Thyroid gland (tissue), 4 donors: Measurements from ENCODE around the gene MSGN1. TPM values are rescaled to one million over a fixed set of nuclear protein-coding genes. Genes with fewer than 3 reads are reported as not detected.

Experiments
- DNase-seq, 2 donors: peaks; one replicate each; pipeline ENCODE4 v3.0.0-alpha.2; 2019
- H3K27ac ChIP-seq, 3 donors: fragments of 200-600 bp; sonication (generic); 1 replicate in 2 of 3; 2 replicates in 1 of 3; pipeline ENCODE4 v1.5.1; 2016 to 2019; ENCODE audit warnings: mild to moderate bottlenecking in 1 of 3, moderate library complexity in 1 of 3
- H3K27me3 ChIP-seq: fragments of 200-600 bp; sonication (generic); one replicate; pipeline ENCODE4 v1.5.1; 2019
- H3K36me3 ChIP-seq, 2 donors: fragments of 200-600 bp; sonication (generic); one replicate each; pipeline ENCODE4 v1.5.1; 2016 to 2019
- H3K4me1 ChIP-seq, 2 donors: fragments of 200-600 bp; sonication (generic); one replicate each; pipeline ENCODE4 v1.5.1; 2017 to 2019
- H3K4me3 ChIP-seq, 3 donors: fragments of 200-600 bp; sonication (generic); replicated peaks in 1 of 3; 1 replicate in 2 of 3; 2 replicates in 1 of 3; pipeline ENCODE4 v1.5.1; 2016; ENCODE audit warnings: mild to moderate bottlenecking in 1 of 3
- H3K9me3 ChIP-seq: fragments of 200-600 bp; sonication (generic); one replicate; pipeline ENCODE4 v1.5.1; 2017
- CTCF ChIP-seq, 6 experiments: fragments of 200-600 bp in 3 of 6; fragments of 450-650 bp in 3 of 6; sonication (generic) in 3 of 6; IDR thresholded peaks; one replicate each; pipeline ENCODE4 v1.5.1; 2016 to 2019; ENCODE audit warnings: antibody characterized with exemption in 6 of 6, mild to moderate bottlenecking in 2 of 6, inconsistent platforms in 1 of 6, moderate library complexity in 1 of 6
- POLR2A ChIP-seq, 2 donors: fragments of 450-650 bp; IDR thresholded peaks; one replicate each; pipeline ENCODE4 v1.6.1; 2017; ENCODE audit warnings: antibody characterized with exemption in 2 of 2, mild to moderate bottlenecking in 2 of 2, moderate library complexity in 1 of 2
- WGBS, 2 donors: methylation state at CpG; one replicate each; pipeline ENCODE4 v1.1.5; 2017; 5-methylcytosine and 5-hydroxymethylcytosine counted together
- intact Hi-C: fragments of 100-400 bp; cut with DNase I; formaldehyde crosslinking; loops from one replicate; pipeline ENCODE4 v1.15.1; 2023
- total RNA-seq, 4 donors: library from RNA; depleted of rRNA; stranded (reverse); fragments of >200 nt; gene quantifications; one replicate each; pipeline ENCODE4 v1.2.3, GENCODE V29; 2016

The MSGN1 gene
- total RNA-seq, 4 donors from 2014 or later: not detected

GRCh38 chr2:17846676-17847075 is 30.4 kb downstream of the MSGN1 start:
- H3K9me3 ChIP-seq: no peaks in the 10 kb centered on the region
- no peaks in the 10 kb centered on the region for H3K36me3 ChIP-seq
- no peak overlapping the region for H3K27ac ChIP-seq
- no peak overlapping the region for H3K4me3 ChIP-seq
- no peaks in the 10 kb centered on the region for H3K27me3 ChIP-seq
- H3K4me1 ChIP-seq: no peaks in the 10 kb centered on the region
- TF ChIP-seq POLR2A (IDR thresholded peaks at IDR 0.05): no peak
- no peak for TF ChIP-seq CTCF (IDR thresholded peaks at IDR 0.05)
- DNase-seq: no peak
- intact Hi-C loops: no loop called here
- WGBS, 2 donors: 88 to 98% methylated on average over 3 of the region's 3 CpGs

- Histone ChIP-seq H3K4me3 (no peak overlapping the region), H3K27ac (no peak overlapping the region), H3K9me3 (no peaks in the 10 kb centered on the region), H3K36me3 (no peaks in the 10 kb centered on the region), H3K4me1 (no peaks in the 10 kb centered on the region), H3K27me3 (no peaks in the 10 kb centered on the region)
- no peak for DNase-seq
- WGBS, 2 donors: 69 to 71% methylated on average over 2 of the region's 2 CpGs
- no peak for TF ChIP-seq POLR2A (IDR thresholded peaks at IDR 0.05)
- intact Hi-C loops: no loop called here
Observed at GRCh38 chr2:17847236-17847635, 31.0 kb downstream of the MSGN1 start.

GRCh38 chr2:17849275-17849674 is 33.0 kb downstream of the MSGN1 start:
- Histone ChIP-seq H3K4me3 (no peak overlapping the region), H3K27me3 (no peaks in the 10 kb centered on the region), H3K27ac (no peak overlapping the region), H3K9me3 (no peaks in the 10 kb centered on the region), H3K36me3 (no peaks in the 10 kb centered on the region), H3K4me1 (no peaks in the 10 kb centered on the region)
- 86% methylated on average over 5 of the region's 5 CpGs for WGBS, 2 donors
- TF ChIP-seq POLR2A (IDR thresholded peaks at IDR 0.05) (no peak), CTCF (IDR thresholded peaks at IDR 0.05) (no peak)
- intact Hi-C loops: no loop called here
- DNase-seq: no peak

GRCh38 chr2:17850151-17850550 is 33.9 kb downstream of the MSGN1 start:
- DNase-seq: no peak
- no peaks in the 10 kb centered on the region for H3K36me3 ChIP-seq
- no peak overlapping the region for H3K27ac ChIP-seq
- WGBS, 2 donors: 87 to 91% methylated on average over 4 of the region's 4 CpGs
- H3K4me1 ChIP-seq: no peaks in the 10 kb centered on the region
- intact Hi-C loops: loop anchor here (10.0 kb wide), 2 partner anchors 305 to 535 kb away; no protein-coding TSS in a partner anchor
- H3K27me3 ChIP-seq: no peaks in the 10 kb centered on the region
- H3K4me3 ChIP-seq: no peak overlapping the region
- H3K9me3 ChIP-seq: no peaks in the 10 kb centered on the region
- TF ChIP-seq CTCF (IDR thresholded peaks at IDR 0.05): no peak
- no peak for TF ChIP-seq POLR2A (IDR thresholded peaks at IDR 0.05)

- Histone ChIP-seq H3K9me3 (no peaks in the 10 kb centered on the region), H3K36me3 (no peaks in the 10 kb centered on the region), H3K4me3 (no peak overlapping the region), H3K27ac (no peak overlapping the region), H3K4me1 (no peaks in the 10 kb centered on the region), H3K27me3 (no peaks in the 10 kb centered on the region)
- intact Hi-C loops: loop anchor here (10.0 kb wide), 2 partner anchors 303 to 533 kb away; no protein-coding TSS in a partner anchor
- 42 to 45% methylated on average over 9 of the region's 9 CpGs for WGBS, 2 donors
- peak; percentile 46 to 51 for DNase-seq
- no peak for TF ChIP-seq POLR2A (IDR thresholded peaks at IDR 0.05)
- peak; percentile 51 to 83 (median 72) for TF ChIP-seq CTCF (IDR thresholded peaks at IDR 0.05)
Observed at GRCh38 chr2:17851731-17852585, 35.7 kb downstream of the MSGN1 start.
